Epithelial cell of proximal tubule (primary cell): Measurements from ENCODE around the gene CD226. TPM values are rescaled to one million over a fixed set of nuclear protein-coding genes. Genes with fewer than 3 reads are reported as not detected.
"Not testable (repeated sequence)": the region's sequence is repeated elsewhere in the genome, so short reads cannot be mapped to it uniquely, and the experiment has no call there.

ENCODE experiments used
- DNase-seq: peaks from one replicate; pipeline ENCODE4 v3.0.0-alpha.2; 2011; ENCODE audit warnings: low read depth
- H3K4me3 ChIP-seq: 2 replicates; pipeline ENCODE4 v1.5.1; 2011; ENCODE audit warnings: low read depth, mild to moderate bottlenecking, low read length
- total RNA-seq: library from RNA; depleted of rRNA; stranded (reverse); fragments of >200 nt; gene quantifications from 2 replicates; pipeline ENCODE4 v1.2.3, GENCODE V29; 2015
- TF ChIP-seq, protein P1 (sequence below): conservative IDR thresholded peaks from 2 replicates; pipeline ENCODE4 v1.5.1; 2012; ENCODE audit warnings: low read depth, mild to moderate bottlenecking, low read length

The CD226 gene
- total RNA-seq, 1 donor from 2014 or later: 0.12 TPM

DNA sequence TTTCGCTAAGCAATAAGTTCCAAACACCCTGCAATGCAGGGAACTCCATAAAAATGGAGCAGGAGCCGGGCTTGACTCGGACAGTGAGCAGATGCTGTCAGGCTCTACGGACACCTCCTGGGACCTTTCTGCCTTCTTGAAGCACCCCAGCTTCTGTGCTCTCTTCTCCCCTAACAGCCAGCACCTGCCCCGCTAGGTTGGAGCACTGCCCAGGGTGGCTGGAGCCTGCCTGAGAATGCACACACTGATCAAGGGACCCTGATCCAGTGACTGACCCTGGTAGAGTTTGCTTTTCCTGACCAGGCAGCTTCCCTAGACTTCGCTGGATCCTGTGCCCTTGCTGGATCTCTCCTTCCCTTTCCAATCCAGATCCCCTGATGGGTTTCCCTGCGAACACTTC lies 40.9 kb downstream of the CD226 start:
- DNase-seq: no peak
- TF ChIP-seq, protein P1, sequence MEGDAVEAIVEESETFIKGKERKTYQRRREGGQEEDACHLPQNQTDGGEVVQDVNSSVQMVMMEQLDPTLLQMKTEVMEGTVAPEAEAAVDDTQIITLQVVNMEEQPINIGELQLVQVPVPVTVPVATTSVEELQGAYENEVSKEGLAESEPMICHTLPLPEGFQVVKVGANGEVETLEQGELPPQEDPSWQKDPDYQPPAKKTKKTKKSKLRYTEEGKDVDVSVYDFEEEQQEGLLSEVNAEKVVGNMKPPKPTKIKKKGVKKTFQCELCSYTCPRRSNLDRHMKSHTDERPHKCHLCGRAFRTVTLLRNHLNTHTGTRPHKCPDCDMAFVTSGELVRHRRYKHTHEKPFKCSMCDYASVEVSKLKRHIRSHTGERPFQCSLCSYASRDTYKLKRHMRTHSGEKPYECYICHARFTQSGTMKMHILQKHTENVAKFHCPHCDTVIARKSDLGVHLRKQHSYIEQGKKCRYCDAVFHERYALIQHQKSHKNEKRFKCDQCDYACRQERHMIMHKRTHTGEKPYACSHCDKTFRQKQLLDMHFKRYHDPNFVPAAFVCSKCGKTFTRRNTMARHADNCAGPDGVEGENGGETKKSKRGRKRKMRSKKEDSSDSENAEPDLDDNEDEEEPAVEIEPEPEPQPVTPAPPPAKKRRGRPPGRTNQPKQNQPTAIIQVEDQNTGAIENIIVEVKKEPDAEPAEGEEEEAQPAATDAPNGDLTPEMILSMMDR: no peak
- H3K4me3 ChIP-seq: no peak overlapping the region

DNA sequence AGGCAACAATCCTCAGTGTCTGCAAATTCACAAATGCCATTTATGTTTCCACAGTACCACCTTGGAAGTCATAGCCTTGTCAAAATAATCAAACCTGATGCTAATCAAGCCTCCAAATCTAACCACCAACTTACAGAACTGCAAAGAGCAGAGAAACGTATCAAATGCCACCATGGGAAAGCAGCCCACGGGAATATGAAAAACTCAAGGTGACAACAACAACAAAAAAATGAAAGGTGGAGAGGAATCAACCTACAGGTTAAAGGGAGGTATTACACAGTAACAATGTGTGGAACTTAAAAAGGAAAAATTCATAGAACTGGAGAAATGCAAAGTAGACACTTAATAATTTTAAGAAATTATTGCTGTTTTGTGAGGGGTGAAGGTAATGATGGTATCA lies 46.7 kb downstream of the CD226 start:
- DNase-seq: no peak
- H3K4me3 ChIP-seq: no peak overlapping the region
- TF ChIP-seq, protein P1: peak; percentile 3

DNA sequence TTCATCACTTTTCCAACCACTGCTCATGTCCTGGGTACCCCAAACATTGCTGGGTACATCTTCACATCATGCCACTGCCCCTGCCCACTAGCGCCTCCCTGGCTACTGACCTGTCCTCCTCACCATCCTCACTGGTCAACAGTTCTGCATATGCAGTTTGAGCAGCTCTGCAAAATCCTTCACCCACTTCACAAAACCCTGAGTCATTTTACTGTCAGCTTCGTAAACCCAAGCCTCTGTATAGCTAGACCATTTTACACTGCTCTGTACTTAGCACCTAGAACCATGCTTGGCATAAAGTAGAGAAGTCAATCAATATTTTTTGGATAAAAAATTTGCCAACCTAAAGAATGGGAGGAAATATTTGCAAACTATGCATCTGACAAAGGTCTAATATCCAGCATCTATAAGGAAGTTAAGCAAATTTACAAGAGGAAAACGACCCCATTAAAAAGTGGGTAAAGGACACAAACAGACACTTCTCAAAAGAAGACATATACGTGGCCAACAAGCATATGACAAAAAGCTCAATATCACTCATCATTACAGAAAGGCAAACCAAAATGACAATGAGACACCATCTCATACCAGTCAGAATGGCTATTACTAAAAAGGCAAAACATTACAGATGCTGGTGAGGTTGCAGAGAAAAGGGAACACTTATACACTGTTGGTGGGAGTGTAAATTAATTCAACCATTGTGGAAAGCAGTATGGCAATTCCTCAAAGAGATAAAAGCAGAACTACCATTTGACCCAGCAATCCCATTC lies 48.3 kb downstream of the CD226 start:
- DNase-seq: not testable (repeated sequence)

DNA sequence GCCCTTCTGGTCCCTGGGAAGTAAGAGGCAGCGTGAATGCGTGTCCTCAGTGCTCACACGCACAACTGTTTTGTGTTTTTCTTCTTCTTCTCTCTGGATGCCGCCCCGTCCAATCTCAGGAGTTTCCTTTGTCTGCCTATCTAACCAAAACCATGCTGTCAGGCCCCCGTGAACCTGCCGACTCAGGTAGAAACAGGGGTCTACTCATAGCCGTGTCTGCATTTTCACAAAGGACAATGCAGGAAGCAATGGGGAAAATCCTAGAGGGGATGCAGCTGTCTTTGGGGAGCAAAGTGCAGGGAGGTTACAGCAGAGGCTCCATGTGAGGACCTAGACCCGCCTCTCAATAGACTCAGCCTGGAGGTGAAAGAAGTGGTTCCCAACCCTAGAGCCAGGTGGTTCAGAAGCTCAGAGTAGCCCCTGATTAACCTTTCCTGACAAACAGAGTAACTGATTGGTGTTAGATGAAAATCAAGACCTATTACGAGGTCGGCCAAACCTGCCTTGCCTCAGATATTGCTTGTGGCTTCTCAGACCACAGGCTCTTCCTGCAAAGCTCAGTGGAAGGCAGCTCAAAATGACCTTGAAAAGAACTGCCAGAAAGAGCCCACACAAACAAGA lies 49.3 kb downstream of the CD226 start:
- no peak for DNase-seq
- H3K4me3 ChIP-seq: no peak overlapping the region
- TF ChIP-seq, protein P1: no peak

More for the DNA sequence above, 48.3 kb downstream of the CD226 start:
- H3K4me3 ChIP-seq: not testable (repeated sequence)

DNA sequence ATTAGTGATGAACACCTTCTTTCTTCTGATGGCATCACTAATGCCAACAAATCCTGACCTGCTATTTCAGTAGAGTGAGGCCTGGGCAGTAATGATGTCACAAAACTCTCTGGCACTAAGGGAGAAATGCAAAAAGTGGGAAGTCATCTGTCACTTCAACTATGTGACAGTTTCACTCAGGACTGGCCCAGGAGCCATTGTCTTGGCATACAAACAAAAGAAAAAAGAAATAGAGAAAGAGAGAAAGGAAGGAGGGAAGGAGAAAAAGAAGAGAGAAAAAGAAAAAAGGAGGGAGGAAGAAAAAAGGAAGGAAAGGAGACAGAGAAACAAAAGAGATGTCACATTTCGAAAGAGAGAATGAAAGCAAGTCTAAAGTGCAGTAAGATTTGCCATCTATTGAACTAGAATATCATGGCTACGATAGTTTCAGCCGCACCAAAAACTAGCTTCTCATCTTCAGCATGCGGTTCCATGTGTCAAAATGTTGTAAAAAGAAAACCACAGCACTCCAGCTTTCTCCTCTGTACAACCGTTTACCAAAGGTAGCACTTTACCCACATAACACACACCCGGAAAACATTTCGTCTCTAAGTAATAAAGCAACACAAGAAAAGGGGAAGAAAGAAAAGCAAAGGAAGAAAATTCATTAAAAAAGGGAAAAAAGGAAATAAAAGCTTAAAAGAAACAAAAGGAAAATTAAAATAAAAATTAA lies 50.1 kb downstream of the CD226 start:
- no peak overlapping the region for H3K4me3 ChIP-seq
- TF ChIP-seq, protein P1: no peak
- DNase-seq: no peak

DNA sequence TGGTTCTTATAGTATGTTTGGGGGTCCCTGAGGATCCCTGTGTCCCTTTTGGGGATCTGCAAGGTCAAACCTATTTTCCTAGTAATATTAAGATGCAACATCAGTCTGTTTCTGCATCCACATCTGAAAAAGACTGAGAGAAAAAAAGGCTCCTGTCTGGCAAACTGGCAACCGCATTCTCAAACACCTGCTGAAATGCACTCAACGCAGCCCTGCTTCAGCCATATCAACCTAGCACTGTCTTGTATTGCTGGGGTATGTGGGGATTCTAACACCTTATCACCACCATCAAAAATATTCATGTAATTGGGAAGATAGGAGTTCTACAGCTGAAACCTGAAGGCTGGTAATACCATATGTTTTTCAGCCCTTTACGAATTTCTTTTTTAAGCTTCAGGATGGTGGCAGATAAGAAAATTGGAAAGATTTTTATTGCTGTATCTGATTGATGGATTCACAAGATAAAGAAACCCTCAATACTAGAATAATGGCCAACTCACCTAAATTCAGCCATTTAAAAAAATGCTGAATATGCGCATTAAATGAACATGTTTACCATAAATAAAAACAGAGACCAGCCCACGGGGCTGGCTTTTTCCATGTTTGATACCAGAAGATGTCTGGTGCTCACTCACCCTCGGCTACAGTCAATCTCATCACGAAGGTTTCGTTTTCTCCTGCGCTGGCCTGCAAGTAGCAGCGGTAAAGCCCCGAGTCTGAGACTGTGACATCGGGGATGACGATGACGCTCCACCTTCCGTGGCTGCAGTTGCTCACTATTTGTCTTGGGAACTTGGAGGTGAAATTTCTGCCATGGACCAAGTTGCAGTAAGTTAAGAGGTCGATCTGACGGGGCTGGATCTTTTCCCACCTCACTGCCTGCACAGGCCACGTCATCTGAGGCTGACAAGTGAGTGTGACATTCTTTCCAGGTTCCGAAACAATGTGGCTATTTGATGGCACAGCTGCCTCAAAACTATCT lies 52.3 kb downstream of the CD226 start:
- no peak overlapping the region for H3K4me3 ChIP-seq
- TF ChIP-seq, protein P1: no peak

DNA sequence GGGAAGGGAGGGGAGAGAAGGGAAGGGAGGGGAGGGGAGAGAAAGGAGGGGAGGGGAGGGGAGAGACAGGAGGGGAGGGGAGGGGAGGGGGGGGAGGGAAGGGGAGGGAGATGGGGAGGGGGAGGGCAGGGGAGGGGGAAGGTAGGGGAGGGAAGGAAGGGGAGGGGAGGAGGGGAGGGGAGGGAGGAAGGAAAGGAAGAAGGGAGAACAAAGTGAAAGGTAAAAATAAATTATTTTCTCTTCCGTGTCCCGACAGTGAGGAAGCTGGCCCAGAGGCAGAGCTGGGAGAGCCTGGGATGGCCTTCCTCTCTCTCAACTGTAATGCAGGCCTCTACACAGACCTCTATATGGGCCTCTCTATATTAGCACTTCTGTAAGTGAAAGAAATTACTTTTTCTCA lies 53.2 kb downstream of the CD226 start:
- TF ChIP-seq, protein P1: no peak
- DNase-seq: no peak
- no peak overlapping the region for H3K4me3 ChIP-seq

More for the DNA sequence above, 52.3 kb downstream of the CD226 start:
- DNase-seq: no peak
